ENCODE data around the gene CDK19.

DNA sequence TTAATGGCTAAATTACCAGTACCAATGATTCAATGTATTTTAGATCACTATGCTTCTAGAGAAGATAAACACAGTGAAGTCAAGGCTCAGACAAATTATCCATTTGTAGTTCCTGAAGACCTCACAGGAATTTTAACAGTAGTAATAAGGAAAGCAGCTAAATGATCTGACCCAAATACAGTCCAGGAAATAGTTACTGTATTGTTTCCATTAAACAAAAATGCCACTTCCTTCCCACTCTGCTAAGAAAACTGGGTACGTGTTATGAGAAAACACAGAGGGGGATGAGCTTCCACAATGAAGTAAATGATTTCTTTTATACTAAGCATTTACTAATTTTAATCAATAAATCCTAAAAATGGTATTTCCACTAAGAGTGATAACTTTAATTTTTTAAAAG, 127.9 kb downstream of the CDK19 start:
- TF ChIP-seq POLR2AphosphoS5 (IDR thresholded peaks at IDR 0.05; ENCODE audit: borderline replicate concordance, low read depth, low read length) (no peak), EZH2 (IDR thresholded peaks at IDR 0.05) (no peak), FOXP2 (optimal IDR thresholded peaks at IDR 0.05; ENCODE audit: control extremely low read depth, extremely low read length, insufficient read depth) (no peak)

All from SK-N-MC (cell line).